ENCODE results near the gene CACNA2D3.

Gene CACNA2D3

DNA sequence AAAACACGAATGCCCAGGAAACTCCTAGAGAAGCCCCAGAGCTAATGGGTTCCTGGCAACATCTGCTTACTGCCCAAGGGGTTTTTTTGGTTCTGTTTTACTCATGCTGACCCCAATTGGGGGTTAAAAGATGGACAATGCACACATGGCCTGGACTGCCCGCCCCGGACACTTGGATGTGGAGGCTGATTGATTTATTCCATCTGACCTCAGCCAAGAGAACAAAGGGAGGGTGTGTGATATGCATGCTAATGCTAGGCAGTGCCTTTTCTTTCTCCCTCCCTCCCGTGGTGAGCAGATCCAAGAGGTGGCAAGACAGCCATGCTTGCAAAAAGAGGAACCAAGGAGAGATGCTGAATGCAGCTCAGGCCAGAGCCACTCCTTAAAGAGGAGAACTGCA, 808.8 kb downstream of the CACNA2D3 start:
- Mint-ChIP-seq H3K4me1 (no peaks in the 10 kb centered on the region), H3K4me3 (no peak overlapping the region), H3K36me3 (ENCODE audit: low read depth) (no peaks in the 10 kb centered on the region), H3K9me3 (no peaks in the 10 kb centered on the region), H3K27me3 (no peaks in the 10 kb centered on the region), H3K27ac (no peak overlapping the region)
- ATAC-seq = no peak
- DNase-seq = no peak

DNA sequence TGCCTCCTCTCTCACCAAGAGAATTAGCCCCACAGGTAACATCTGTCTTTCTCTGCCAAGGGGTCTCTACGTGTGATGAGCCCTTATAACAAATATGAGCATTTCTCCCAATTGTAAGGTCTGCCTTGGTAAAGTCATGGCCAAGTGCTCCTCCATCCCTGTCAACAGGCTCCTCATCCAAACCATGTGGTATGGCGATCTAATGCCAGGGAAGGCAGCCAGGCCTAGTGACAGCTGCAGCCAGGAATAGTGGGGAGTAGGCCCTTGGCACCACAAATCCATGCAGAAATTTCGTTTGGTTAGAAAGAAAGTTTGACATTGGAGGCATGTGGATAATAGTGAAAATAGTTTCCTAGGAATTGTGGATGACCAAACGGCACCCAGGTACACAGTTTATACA, 810.3 kb downstream of the CACNA2D3 start:
- no peaks in the 10 kb centered on the region for H3K27me3 Mint-ChIP-seq
- H3K4me3 Mint-ChIP-seq = no peak overlapping the region
- no peaks in the 10 kb centered on the region for H3K4me1 Mint-ChIP-seq
- no peak for DNase-seq
- no peak for ATAC-seq
- no peaks in the 10 kb centered on the region for H3K36me3 Mint-ChIP-seq (ENCODE audit: low read depth)
- H3K27ac Mint-ChIP-seq = no peak overlapping the region
- no peaks in the 10 kb centered on the region for H3K9me3 Mint-ChIP-seq

DNA sequence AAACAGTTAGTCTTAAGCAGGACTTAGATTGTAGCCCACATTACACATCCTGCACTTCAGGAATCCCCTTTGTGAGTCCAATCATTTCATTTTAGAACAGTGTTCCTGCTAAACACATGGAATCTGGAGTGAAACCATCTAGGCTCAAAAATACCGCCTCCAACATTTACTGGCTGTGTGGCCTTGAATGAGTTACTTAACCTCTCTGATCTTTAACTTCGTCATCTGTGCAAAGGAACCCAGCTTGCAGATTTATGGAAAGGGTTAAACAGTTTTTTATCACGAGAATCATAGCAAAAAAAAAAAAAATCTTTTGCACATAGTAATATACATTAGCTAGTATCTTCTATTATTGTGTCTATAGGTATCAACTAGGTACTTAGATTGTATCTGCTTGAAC, 813.5 kb downstream of the CACNA2D3 start:
- DNase-seq (no peak), ATAC-seq (no peak)
- Mint-ChIP-seq H3K9me3 (no peaks in the 10 kb centered on the region), H3K36me3 (ENCODE audit: low read depth) (no peaks in the 10 kb centered on the region), H3K4me1 (no peaks in the 10 kb centered on the region), H3K27me3 (no peaks in the 10 kb centered on the region), H3K4me3 (no peak overlapping the region), H3K27ac (no peak overlapping the region)

DNA sequence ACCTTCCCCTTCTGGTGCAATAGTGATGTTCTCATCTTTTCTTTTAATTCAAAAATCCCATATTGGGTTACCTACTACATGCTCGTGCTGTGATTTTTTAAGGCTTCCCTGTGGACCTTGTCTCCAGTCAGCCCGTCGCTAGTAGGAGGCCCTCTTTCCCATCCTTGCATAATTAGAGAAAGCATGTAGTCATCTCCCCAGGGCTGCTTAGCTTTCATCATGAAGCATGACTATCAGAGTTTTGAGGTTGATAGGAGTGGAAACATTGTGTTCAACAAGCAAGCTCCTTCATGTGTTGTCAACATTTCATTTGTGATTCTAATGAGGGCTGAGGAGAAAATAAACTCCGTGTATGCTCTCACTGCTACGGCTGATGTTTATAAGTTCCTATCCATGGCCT, 814.2 kb downstream of the CACNA2D3 start:
- Mint-ChIP-seq H3K4me3 (no peak overlapping the region), H3K27ac (no peak overlapping the region), H3K9me3 (no peaks in the 10 kb centered on the region), H3K36me3 (ENCODE audit: low read depth) (no peaks in the 10 kb centered on the region), H3K27me3 (no peaks in the 10 kb centered on the region), H3K4me1 (no peaks in the 10 kb centered on the region)
- DNase-seq = no peak
- no peak for ATAC-seq

DNA sequence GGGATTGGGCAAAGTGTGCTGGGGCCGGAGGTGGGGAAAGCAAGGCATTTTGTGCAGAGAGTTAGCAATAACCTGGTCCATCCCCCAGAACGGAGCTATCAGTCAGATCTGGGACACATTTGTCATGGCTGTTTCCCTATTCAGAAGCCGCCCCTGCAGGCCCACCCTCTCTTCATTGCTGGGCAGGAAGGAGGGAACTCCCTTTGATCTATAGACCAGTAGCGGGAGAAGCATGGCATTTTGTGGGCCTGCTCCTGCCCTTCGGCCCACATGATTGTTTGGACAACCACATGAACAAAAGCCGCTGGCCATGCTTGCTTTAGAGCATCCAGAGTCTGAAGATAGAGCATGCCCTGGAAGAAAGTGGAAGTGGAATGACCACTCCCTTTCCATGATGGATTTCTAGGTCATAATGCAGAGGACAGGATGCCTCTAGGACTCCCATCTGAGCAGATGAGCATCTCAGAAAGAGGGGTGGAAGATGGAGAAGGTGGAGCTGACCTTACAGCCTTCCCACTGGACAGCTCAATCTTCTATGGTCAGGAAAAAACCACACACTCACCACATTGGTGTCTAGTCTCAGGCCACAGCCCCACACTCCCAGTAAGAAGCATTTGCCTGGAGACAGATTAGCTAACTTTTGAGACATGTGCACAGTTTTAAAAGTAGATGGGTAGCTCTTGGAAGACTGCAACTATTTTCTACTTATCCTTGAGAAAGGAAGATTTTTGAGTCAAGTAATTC, 817.4 kb downstream of the CACNA2D3 start:
- Mint-ChIP-seq H3K27ac (no peak overlapping the region), H3K36me3 (ENCODE audit: low read depth) (no peaks in the 10 kb centered on the region)

DNA sequence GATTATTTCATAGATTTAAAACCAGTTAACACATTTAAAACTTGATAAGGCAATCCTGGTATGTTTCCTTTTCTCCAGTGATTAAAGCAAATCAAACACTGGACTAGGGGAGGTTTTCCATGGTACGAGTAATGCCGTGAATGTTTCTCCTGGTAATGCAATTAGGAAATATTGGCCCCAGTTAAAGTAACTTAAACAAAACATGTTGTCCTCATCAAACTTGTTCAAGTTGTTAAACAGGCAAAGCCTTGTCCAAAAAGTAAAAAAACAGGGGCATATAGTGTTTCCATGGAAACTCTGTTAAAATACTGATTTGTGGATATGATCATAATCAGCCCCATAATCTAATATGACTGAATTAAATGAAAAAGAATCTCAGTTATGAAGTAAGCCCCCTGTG, 818.6 kb downstream of the CACNA2D3 start:
- ATAC-seq = no peak
- no peaks in the 10 kb centered on the region for H3K36me3 Mint-ChIP-seq (ENCODE audit: low read depth)
- no peak overlapping the region for H3K4me3 Mint-ChIP-seq
- H3K4me1 Mint-ChIP-seq = no peaks in the 10 kb centered on the region
- H3K27ac Mint-ChIP-seq = no peak overlapping the region
- no peaks in the 10 kb centered on the region for H3K27me3 Mint-ChIP-seq
- no peak for DNase-seq
- H3K9me3 Mint-ChIP-seq = no peaks in the 10 kb centered on the region

More for the DNA sequence above, 817.4 kb downstream of the CACNA2D3 start:
- no peaks in the 10 kb centered on the region for H3K9me3 Mint-ChIP-seq
- ATAC-seq (no peak), DNase-seq (no peak)
- no peak overlapping the region for H3K4me3 Mint-ChIP-seq
- H3K27me3 Mint-ChIP-seq = no peaks in the 10 kb centered on the region
- no peaks in the 10 kb centered on the region for H3K4me1 Mint-ChIP-seq

DNA sequence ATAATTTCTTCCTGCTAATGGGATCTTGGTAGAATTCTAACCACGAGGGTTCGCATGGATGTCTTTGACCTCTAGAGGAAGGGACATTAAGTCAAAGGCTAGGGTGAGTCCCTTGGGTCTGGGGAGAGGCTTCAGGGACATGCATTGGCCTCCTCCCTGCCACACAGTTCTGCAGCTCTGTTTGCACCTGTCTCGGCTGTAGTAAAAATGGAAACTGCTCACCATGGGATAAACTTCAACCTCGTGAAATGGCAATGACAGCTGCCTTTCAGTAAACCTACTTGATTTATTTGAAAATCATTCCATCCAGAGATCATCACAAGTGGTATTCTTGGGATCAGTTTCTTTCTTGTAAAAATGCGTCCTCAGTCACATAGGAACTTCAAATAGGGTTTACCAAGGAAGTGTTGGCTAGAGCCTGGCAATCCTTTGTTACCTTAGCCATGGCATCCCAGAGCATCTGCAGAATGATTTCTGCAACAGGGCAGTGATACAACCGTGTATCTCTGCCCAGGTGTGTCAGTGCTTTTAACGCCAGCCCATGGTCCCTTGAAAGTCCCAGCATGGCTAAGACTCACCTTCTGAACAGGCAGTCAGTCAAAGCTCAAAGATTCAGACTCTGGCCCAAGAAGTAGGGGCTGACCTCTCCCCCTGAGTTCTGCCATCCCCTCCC, 819.5 kb downstream of the CACNA2D3 start:
- H3K4me1 Mint-ChIP-seq = no peaks in the 10 kb centered on the region
- H3K27ac Mint-ChIP-seq = no peak overlapping the region
- no peaks in the 10 kb centered on the region for H3K27me3 Mint-ChIP-seq
- no peak overlapping the region for H3K4me3 Mint-ChIP-seq
- DNase-seq = no peak
- no peaks in the 10 kb centered on the region for H3K36me3 Mint-ChIP-seq (ENCODE audit: low read depth)
- no peak for ATAC-seq
- no peaks in the 10 kb centered on the region for H3K9me3 Mint-ChIP-seq

DNA sequence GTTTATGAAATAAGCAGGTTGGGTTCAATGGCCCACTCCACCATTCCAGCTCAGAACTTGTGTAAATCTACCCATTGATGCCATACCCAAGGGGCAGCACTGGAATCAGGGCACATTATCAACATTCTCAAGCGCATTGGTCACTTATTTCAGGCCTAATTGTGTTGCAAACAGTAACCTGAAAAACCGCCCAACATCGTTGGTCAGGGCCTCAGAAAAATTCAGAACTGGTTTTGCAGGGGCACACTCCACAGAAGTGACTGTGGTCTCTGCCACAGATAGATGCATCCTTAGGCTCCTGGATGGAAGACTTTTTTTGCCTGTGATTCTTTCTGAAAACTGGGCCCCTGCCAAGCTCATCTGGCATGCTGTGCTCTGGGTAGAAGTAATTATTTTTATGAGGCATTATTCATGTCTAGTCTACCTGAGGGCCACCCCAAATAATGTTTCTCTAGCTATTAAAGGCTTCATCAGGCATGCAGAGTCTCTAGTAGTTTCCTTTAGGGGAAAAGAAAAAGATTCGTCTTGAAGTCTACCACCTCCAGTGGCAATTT, 827.2 kb downstream of the CACNA2D3 start:
- no peaks in the 10 kb centered on the region for H3K9me3 Mint-ChIP-seq
- no peak for DNase-seq

DNA sequence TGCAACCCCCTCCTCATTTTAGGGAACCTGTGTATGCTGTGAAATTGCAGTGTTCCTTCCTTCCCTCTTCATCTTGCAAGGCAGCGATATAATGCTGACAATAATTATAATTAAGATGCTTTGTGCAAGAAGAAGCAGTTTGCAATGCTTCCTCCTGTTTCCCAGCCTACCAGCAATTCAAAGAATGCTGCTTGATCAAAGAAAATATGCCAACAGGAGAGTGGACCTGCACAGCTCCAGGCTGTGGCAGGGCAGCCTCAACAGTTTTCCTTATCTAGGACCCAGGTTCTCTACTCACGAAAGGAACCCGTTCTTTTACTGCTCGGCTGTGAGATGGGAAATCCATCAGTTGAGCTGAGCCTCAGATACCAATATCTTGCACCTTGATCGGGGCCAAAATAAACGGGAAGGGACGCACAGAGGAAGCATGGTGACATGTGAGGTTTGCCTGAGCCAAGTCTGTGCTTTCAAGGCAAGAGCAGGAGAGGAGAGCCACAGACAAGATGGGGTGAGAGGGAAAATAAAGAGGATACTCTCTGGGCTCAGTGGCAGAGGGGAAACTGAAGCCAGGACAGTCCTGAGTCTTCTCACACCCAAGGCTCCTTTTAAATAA, 828.1 kb downstream of the CACNA2D3 start:
- no peak overlapping the region for H3K4me3 Mint-ChIP-seq
- ATAC-seq (no peak), DNase-seq (no peak)
- no peak overlapping the region for H3K27ac Mint-ChIP-seq
- no peaks in the 10 kb centered on the region for H3K36me3 Mint-ChIP-seq (ENCODE audit: low read depth)
- H3K9me3 Mint-ChIP-seq = no peaks in the 10 kb centered on the region
- H3K4me1 Mint-ChIP-seq = no peaks in the 10 kb centered on the region
- no peaks in the 10 kb centered on the region for H3K27me3 Mint-ChIP-seq

More for the DNA sequence above, 827.2 kb downstream of the CACNA2D3 start:
- Mint-ChIP-seq H3K36me3 (ENCODE audit: low read depth) (no peaks in the 10 kb centered on the region), H3K4me1 (no peaks in the 10 kb centered on the region), H3K27me3 (no peaks in the 10 kb centered on the region), H3K4me3 (no peak overlapping the region), H3K27ac (no peak overlapping the region)
- ATAC-seq = no peak

DNA sequence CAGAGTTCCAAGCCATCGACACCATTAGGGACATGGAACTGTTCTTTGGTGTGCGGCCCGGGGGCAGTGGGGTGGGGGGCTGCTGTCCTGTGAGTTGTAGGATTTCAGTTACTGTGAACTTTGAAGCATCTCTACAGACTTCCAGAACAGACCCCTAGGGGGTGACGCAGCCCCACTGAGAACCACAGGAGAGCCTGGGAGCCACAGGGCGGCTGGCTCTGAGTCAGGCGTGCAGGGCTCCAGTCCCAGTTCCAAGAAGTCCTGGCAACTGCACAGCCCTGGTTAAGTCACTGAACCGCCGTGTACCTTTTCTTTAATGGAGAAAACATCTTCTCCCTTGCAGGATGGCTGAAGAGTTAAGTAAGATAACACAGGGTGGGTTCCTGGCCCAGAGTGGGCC, 829.1 kb downstream of the CACNA2D3 start:
- DNase-seq = peak; percentile 1
- no peaks in the 10 kb centered on the region for H3K27me3 Mint-ChIP-seq
- H3K9me3 Mint-ChIP-seq = no peaks in the 10 kb centered on the region

DNA sequence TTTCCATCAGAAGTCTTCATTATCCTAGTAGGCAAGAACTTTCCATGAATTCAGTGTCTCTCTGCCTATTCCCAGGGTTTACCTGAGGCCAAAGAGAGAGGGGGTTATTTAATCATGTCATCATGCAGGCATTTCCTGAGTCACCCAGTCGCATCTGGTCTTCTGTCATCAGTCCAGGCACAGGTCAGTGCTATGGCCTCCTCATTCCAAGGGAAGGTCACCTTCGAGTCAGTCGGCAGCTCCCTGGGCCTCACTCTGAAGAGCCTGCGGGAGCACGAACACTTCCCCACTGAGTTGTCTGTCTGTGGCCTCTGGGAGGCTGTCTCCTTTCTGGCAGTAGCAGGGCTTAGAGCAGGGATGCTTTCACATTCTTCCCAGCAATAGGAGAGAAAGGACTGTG, 831.7 kb downstream of the CACNA2D3 start:
- Mint-ChIP-seq H3K27me3 (no peaks in the 10 kb centered on the region), H3K4me3 (no peak overlapping the region), H3K4me1 (no peaks in the 10 kb centered on the region), H3K36me3 (ENCODE audit: low read depth) (no peaks in the 10 kb centered on the region), H3K9me3 (no peaks in the 10 kb centered on the region), H3K27ac (no peak overlapping the region)
- no peak for ATAC-seq
- DNase-seq = no peak

More for the DNA sequence above, 829.1 kb downstream of the CACNA2D3 start:
- Mint-ChIP-seq H3K27ac (no peak overlapping the region), H3K4me3 (no peak overlapping the region), H3K36me3 (ENCODE audit: low read depth) (no peaks in the 10 kb centered on the region), H3K4me1 (no peaks in the 10 kb centered on the region)
- no peak for ATAC-seq

DNA sequence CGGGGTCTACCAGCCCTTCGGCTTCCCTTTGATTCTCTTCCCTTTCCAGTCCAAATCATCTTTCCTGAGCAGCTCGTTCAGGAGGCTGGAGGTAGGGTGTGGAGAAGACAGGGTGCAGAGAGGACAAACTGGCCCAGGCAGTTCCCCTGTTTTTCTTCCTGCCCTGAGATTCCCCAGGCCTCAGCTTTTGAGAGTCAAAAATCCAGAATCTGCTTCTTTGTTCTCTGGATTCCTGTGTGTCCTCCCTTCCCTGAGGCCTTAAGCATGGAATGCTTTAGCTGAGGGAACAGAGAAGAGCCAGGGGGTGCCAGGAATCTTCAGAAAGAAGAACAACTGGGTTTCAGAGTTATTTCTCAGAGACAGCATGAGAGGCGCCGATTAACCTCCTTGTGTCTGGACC, 832.2 kb downstream of the CACNA2D3 start:
- Mint-ChIP-seq H3K4me1 (no peaks in the 10 kb centered on the region), H3K4me3 (no peak overlapping the region), H3K9me3 (no peaks in the 10 kb centered on the region), H3K36me3 (ENCODE audit: low read depth) (no peaks in the 10 kb centered on the region), H3K27me3 (no peaks in the 10 kb centered on the region), H3K27ac (no peak overlapping the region)
- no peak for DNase-seq
- ATAC-seq = no peak

DNA sequence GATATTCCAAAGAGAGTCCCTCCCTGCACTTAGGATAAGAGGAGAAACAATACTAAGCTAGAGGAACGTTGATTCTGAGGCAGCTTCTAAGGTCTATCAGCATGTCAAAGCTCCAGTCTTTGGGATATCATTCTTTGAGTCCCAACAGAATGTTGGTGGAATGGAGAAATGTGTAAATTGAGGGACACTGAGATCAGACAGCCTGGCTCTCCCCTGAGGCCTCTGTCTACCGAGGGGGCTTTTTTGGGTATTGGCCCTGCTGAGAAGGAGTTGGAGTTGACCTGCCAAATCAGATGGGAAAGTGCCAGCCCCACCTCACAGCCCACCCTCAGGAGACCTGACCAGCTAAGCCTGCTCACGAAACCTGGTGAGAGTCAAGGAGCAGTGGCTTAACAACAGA, 833.1 kb downstream of the CACNA2D3 start:
- H3K4me3 Mint-ChIP-seq = no peak overlapping the region
- ATAC-seq (no peak), DNase-seq (no peak)
- H3K27ac Mint-ChIP-seq = no peak overlapping the region
- H3K27me3 Mint-ChIP-seq = no peaks in the 10 kb centered on the region
- H3K4me1 Mint-ChIP-seq = no peaks in the 10 kb centered on the region
- H3K9me3 Mint-ChIP-seq = no peaks in the 10 kb centered on the region
- no peaks in the 10 kb centered on the region for H3K36me3 Mint-ChIP-seq (ENCODE audit: low read depth)

DNA sequence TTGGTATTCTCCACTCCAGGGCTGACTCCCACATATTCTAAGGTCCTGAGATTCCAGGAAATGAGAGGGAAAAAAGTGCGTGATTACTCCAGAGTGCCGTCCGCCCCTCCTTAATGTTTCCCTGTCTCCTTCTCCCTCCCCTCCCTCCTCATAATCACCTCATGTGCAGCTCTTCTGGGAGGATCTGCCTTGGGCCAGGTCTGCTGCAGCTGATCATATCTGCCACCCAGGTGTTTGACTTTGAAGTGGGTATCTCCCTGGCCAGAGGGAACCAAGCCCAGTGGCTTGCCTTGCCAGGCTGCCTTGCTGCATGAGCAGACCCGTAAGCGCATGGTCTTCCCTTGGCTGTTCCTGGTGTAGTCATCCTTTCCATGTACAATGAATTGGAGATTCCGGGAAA, 833.6 kb downstream of the CACNA2D3 start:
- no peak for ATAC-seq
- no peaks in the 10 kb centered on the region for H3K4me1 Mint-ChIP-seq
- H3K4me3 Mint-ChIP-seq = no peak overlapping the region
- H3K27me3 Mint-ChIP-seq = no peaks in the 10 kb centered on the region
- no peak for DNase-seq
- no peaks in the 10 kb centered on the region for H3K36me3 Mint-ChIP-seq (ENCODE audit: low read depth)
- no peak overlapping the region for H3K27ac Mint-ChIP-seq
- H3K9me3 Mint-ChIP-seq = no peaks in the 10 kb centered on the region

DNA sequence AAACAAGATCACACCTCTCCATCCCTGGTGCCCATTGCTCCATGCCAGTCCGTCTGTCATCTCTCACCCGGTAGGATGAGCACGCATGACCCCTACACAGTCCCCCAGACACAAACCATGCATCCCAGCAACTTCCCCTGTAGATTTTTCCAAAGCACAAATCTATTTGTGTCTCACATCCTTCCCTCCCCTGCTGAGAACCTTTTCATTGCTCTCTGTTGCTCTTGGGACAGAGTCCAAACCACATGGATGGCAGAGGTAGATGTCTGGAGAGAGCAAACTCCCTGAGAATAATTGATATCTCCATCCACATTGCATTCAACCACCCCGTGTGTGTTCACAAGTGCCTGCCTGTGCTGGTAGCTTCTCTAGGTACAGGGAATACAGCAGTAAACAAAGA, 835.4 kb downstream of the CACNA2D3 start:
- no peak overlapping the region for H3K4me3 Mint-ChIP-seq
- no peaks in the 10 kb centered on the region for H3K36me3 Mint-ChIP-seq (ENCODE audit: low read depth)
- ATAC-seq (no peak), DNase-seq (no peak)
- H3K27me3 Mint-ChIP-seq = no peaks in the 10 kb centered on the region
- no peak overlapping the region for H3K27ac Mint-ChIP-seq
- no peaks in the 10 kb centered on the region for H3K9me3 Mint-ChIP-seq
- no peaks in the 10 kb centered on the region for H3K4me1 Mint-ChIP-seq

All from activated naive CD8-positive, alpha-beta T cell treated with anti-CD3 and anti-CD28 coated beads, Interleukin-2, amount 50 U/mL, for 24 hours (primary cell).